ENCODE data around the gene NHERF1. TPM values are rescaled to one million over a fixed set of nuclear protein-coding genes. Genes with fewer than 3 reads are reported as not detected.

Gene NHERF1
- total RNA-seq: 15.4 and 23.3 TPM in 2 replicates

DNA sequence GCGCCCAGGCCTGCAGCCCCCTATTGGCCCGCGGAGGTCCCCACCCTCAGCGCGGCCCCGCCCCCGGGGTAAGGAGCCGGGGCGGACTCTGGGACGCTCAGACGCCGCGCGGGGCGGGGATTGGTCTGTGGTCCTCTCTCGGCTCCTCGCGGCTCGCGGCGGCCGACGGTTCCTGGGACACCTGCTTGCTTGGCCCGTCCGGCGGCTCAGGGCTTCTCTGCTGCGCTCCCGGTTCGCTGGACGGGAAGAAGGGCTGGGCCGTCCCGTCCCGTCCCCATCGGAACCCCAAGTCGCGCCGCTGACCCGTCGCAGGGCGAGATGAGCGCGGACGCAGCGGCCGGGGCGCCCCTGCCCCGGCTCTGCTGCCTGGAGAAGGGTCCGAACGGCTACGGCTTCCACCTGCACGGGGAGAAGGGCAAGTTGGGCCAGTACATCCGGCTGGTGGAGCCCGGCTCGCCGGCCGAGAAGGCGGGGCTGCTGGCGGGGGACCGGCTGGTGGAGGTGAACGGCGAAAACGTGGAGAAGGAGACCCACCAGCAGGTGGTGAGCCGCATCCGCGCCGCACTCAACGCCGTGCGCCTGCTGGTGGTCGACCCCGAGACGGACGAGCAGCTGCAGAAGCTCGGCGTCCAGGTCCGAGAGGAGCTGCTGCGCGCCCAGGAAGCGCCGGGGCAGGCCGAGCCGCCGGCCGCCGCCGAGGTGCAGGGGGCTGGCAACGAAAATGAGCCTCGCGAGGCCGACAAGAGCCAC is at the start of gene NHERF1:
TSS of gene NHERF1 (plus strand) at position 100 of the 750 bp plus-strand sequence. CDS start at position 319, 219 bp downstream.

DNA sequence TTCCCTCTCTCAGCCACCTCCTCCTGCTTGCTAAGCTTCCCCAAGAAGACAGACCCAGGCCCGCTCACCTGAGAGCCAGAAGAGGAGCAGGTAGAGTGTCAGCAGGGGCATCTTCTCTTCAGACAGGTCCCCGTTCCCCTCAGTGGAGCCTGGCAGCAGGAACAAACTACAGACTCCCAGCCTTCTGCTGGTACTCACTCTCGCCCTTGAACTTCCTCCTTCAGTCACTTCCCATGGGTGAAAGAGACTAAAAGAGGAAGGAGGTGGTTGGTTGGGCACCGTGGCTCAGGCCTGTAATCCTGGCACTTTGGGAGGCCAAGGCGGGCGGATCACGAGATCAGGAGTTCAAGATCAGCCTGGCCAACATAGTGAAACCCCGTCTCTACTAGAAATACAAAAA is 35.7 kb upstream of the NHERF1 start, which contains the start of gene CD300LF:
TSS of gene CD300LF (minus strand) at position 168 of the 400 bp plus-strand sequence. CDS start at position 111, 57 bp downstream.

DNA sequence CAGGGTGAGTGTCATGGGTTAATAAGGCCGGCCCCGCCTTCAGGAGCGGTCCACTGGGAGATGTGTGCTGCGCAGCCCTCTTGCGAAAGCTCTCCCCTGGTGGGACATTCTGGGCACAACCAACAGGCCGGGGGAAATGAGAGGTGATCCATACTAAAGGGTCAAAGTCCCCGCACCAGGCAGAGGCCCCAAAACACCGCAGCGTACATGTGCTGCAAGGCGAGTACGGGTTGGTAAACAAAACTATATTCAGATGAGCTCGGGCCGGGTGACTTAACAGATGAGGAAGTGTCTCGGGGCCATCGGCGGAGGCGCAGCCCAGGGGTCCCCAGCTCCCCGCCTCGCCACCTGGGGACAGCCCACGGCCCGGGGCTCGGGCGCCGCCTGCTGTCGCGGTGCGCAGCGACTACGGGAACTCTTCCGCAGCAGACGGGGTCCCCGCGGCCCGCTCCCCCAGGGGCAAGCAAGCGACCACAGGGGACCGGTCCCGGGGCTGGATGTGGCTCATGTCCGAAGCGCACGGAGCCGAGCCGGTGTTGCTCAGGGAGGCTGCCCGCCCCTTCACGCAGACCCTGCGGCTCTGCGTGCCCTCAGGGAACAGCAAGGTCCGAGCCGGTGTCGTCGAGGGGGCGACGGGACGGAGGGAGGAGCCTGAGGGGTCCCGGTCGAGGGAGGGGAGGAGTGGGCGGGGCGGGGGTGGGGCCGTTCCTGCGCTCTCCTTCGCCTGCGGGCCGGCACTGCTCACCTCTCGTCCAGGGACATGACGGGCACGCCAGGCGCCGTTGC is 11.7 kb upstream of the NHERF1 start, which contains the start of gene RAB37:
TSS of gene RAB37 (plus strand) at position 744 of the 786 bp plus-strand sequence. CDS start at position 761, 17 bp downstream.

GRCh38 chr17:74776044-74776962 is 27.9 kb downstream of the NHERF1 start, which contains the start of gene NAT9:
NAT9 (minus strand) TSS chr17:74776345; CDS start chr17:74775698, 647 bp downstream.

Other genes starting within 250 kb of the NHERF1 start
- gene CD300LB, start 217.2 kb upstream of the NHERF1 start, total RNA-seq: not detected in 2 replicates
- gene CD300C, start 202.5 kb upstream of the NHERF1 start, total RNA-seq: not detected in 2 replicates
- gene CD300H, start 181.1 kb upstream of the NHERF1 start, total RNA-seq: not detected in 2 replicates
- gene CD300LD, start 156.3 kb upstream of the NHERF1 start, total RNA-seq: not detected in 2 replicates
- not detected in 2 replicates for gene CD300E, start 124.9 kb upstream of the NHERF1 start, total RNA-seq
- not detected in 2 replicates for gene CD300LF, start 35.7 kb upstream of the NHERF1 start, total RNA-seq
- gene RAB37, start 11.4 kb upstream of the NHERF1 start, total RNA-seq: 0.49 and 0.85 TPM in 2 replicates
- 39.3 and 42.5 TPM in 2 replicates for gene NAT9, start 27.7 kb downstream of the NHERF1 start, total RNA-seq
- gene GRIN2C, start 111.3 kb downstream of the NHERF1 start, total RNA-seq: 0.12 and 0.16 TPM in 2 replicates
- gene FDXR, start 124.4 kb downstream of the NHERF1 start, total RNA-seq: 14.1 and 26.0 TPM in 2 replicates
- gene FADS6, start 145.0 kb downstream of the NHERF1 start, total RNA-seq: not detected in 2 replicates
- not detected in 2 replicates for gene USH1G, start 174.6 kb downstream of the NHERF1 start, total RNA-seq
- gene OTOP2, start 175.6 kb downstream of the NHERF1 start, total RNA-seq: not detected in 2 replicates
- not detected in 2 replicates for gene OTOP3, start 187.3 kb downstream of the NHERF1 start, total RNA-seq
- 0.16 and 0.61 TPM in 2 replicates for gene HID1, start 224.1 kb downstream of the NHERF1 start, total RNA-seq
- 29.3 and 30.5 TPM in 2 replicates for gene CDR2L, start 239.0 kb downstream of the NHERF1 start, total RNA-seq